CD14-positive monocyte (primary cell): ENCODE data around the gene RIMS3. TPM values are rescaled to one million over a fixed set of nuclear protein-coding genes. Genes with fewer than 3 reads are reported as not detected.
A peak's percentile ranks its signal among the peaks of the same experiment; 100 is the strongest.

Source experiments
- DNase-seq, 3 donors: peaks; one replicate each; pipeline ENCODE4 v3.0.0-alpha.2; 2011 to 2022
- H2AFZ ChIP-seq: 2 replicates; pipeline ENCODE4 v1.6.0; 2012; ENCODE audit warnings: mild to moderate bottlenecking, low read depth, low read length, inconsistent platforms; ENCODE audit not compliant: insufficient read depth, poor library complexity, severe bottlenecking
- H3K27ac ChIP-seq, 2 donors: 1 replicate in 1 of 2; 2 replicates in 1 of 2; pipeline ENCODE4 v1.5.1; 2012 to 2013; ENCODE audit warnings: low read length in 2 of 2, control low read depth in 1 of 2, inconsistent platforms in 1 of 2, low read depth in 1 of 2, mild to moderate bottlenecking in 1 of 2
- H3K27me3 ChIP-seq, 2 donors: one replicate each; pipeline versions ENCODE4 v1.6.0 to v1.6.1; 2011 to 2013; ENCODE audit warnings: low read length in 2 of 2; ENCODE audit not compliant: control insufficient read depth in 2 of 2, insufficient read depth in 2 of 2
- H3K36me3 ChIP-seq, 2 donors: replicated peaks in 1 of 2; 1 replicate in 1 of 2; 2 replicates in 1 of 2; pipeline versions ENCODE4 v1.5.1 to v1.6.1; 2012 to 2013; ENCODE audit warnings: low read length in 2 of 2, control low read depth in 1 of 2, inconsistent platforms in 1 of 2, mild to moderate bottlenecking in 1 of 2; ENCODE audit not compliant: insufficient read depth in 2 of 2, control insufficient read depth in 1 of 2
- H3K4me1 ChIP-seq, 2 donors: 1 replicate in 1 of 2; 2 replicates in 1 of 2; pipeline versions ENCODE4 v1.5.1 to v1.6.1; 2012 to 2013; ENCODE audit warnings: low read length in 2 of 2, control low read depth in 1 of 2, inconsistent platforms in 1 of 2, mild to moderate bottlenecking in 1 of 2, moderate library complexity in 1 of 2; ENCODE audit not compliant: insufficient read depth in 2 of 2, control insufficient read depth in 1 of 2
- H3K4me2 ChIP-seq: replicated peaks from 2 replicates; pipeline ENCODE3; 2012; ENCODE audit warnings: low read length, moderate library complexity, mild to moderate bottlenecking; ENCODE audit not compliant: poor library complexity, severe bottlenecking; ENCODE audit errors: extremely low read depth
- H3K4me3 ChIP-seq, 3 experiments: fragments of 200-600 bp in 1 of 3; sonication (generic) in 1 of 3; replicated peaks in 1 of 3; 1 replicate in 2 of 3; 2 replicates in 1 of 3; pipeline ENCODE4 v1.5.1; 2011 to 2013; ENCODE audit warnings: low read length in 3 of 3, mild to moderate bottlenecking in 3 of 3, control low read depth in 2 of 3, low read depth in 2 of 3, inconsistent platforms in 1 of 3, moderate library complexity in 1 of 3
- H3K79me2 ChIP-seq: 2 replicates; pipeline ENCODE4 v1.6.0; 2012; ENCODE audit warnings: mild to moderate bottlenecking, control low read depth, inconsistent platforms, low read length, moderate library complexity; ENCODE audit not compliant: insufficient read depth
- H3K9ac ChIP-seq: 2 replicates; pipeline ENCODE4 v1.6.0; 2017; ENCODE audit warnings: low read length, mild to moderate bottlenecking; ENCODE audit not compliant: insufficient read depth, poor library complexity, severe bottlenecking
- H3K9me3 ChIP-seq, 2 donors: replicated peaks in 1 of 2; 1 replicate in 1 of 2; 2 replicates in 1 of 2; pipeline versions ENCODE4 v1.5.1 to v1.6.1; 2012 to 2013; ENCODE audit warnings: low read length in 2 of 2, control low read depth in 1 of 2; ENCODE audit not compliant: control insufficient read depth in 1 of 2, insufficient read depth in 1 of 2
- H4K20me1 ChIP-seq: 2 replicates; pipeline ENCODE4 v1.6.0; 2012; ENCODE audit warnings: mild to moderate bottlenecking, low read length, control low read depth, moderate library complexity; ENCODE audit not compliant: insufficient read depth
- H3K27ac Mint-ChIP-seq, 7 donors: one replicate each; pipeline ENCODE4 v1.8.0; 2020; ENCODE audit warnings: mild to moderate bottlenecking in 7 of 7, mixed read lengths in 7 of 7, moderate library complexity in 6 of 7, inconsistent platforms in 2 of 7
- H3K27me3 Mint-ChIP-seq, 3 donors: one replicate each; pipeline ENCODE4 v1.8.0; 2021 to 2022; ENCODE audit warnings: low read depth in 3 of 3, mild to moderate bottlenecking in 3 of 3, mixed read lengths in 3 of 3, moderate library complexity in 3 of 3, inconsistent platforms in 1 of 3
- H3K36me3 Mint-ChIP-seq, 2 donors: one replicate each; pipeline ENCODE4 v1.8.0; 2020; ENCODE audit warnings: mixed read lengths in 2 of 2, inconsistent platforms in 1 of 2, mild to moderate bottlenecking in 1 of 2
- H3K4me1 Mint-ChIP-seq: one replicate; pipeline ENCODE4 v1.8.0; 2020; ENCODE audit warnings: mild to moderate bottlenecking, mixed read lengths
- H3K4me3 Mint-ChIP-seq, 2 donors: one replicate each; pipeline ENCODE4 v1.8.0; 2020; ENCODE audit warnings: mild to moderate bottlenecking in 2 of 2, mixed read lengths in 2 of 2, moderate library complexity in 1 of 2
- H3K9me3 Mint-ChIP-seq, 7 donors: one replicate each; pipeline ENCODE4 v1.8.0; 2020 to 2022; ENCODE audit warnings: mixed read lengths in 7 of 7, mild to moderate bottlenecking in 6 of 7, moderate library complexity in 6 of 7, inconsistent platforms in 2 of 7
- WGBS: methylation state at CpG from one replicate; pipeline ENCODE4 v1.1.5; 2013; ENCODE audit warnings: missing lambda C conversion rate; ENCODE audit not compliant: insufficient coverage; 5-methylcytosine and 5-hydroxymethylcytosine counted together
- intact Hi-C, 2 donors: fragments of 100-400 bp; cut with micrococcal nuclease; formaldehyde crosslinking; loops; one replicate each; pipeline versions ENCODE4 v1.15.0 to v1.15.1; 2023
- polyA plus RNA-seq, 3 donors: library from polyadenylated mRNA; depleted of rRNA in 1 of 3; unstranded in 2 of 3; stranded (reverse) in 1 of 3; fragments of 300-500 nt in 2 of 3; fragments of >200 nt in 1 of 3; fragmentation: Illumina TruSeq in 2 of 3; gene quantifications; 1 replicate in 2 of 3; 2 replicates in 1 of 3; pipeline ENCODE4 v1.2.3, GENCODE V29; 2012 to 2021
- TF ChIP-seq, protein P1 (sequence below): fragments of 200-600 bp; IDR thresholded peaks from one replicate; pipeline ENCODE4 v1.8.0; 2022; ENCODE audit warnings: antibody characterized with exemption, mild to moderate bottlenecking

RIMS3 gene
- polyA plus RNA-seq, 3 donors = 0.15 to 1.0 (median 0.26) TPM

DNA sequence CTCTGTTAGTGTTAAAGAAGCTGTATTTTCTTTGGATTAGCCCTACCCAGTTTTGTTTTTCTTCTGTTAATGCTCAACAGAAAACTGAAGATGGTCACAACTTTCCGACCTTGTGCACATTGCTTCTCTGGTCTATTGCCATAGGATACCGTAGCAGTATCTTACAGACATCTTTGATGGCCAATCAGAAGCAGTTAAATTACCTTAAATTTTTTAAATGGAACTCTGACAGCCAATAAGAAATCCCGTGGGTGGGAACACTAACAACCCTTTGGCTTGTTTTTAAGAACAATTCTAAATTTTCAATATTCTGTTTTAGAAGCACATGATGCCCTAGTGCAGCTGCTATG lies 43.2 kb upstream of the RIMS3 start:
- intact Hi-C loops = no loop called here
- Histone ChIP-seq H3K4me1 (peaks cover 54 to 56% of the 10 kb centered on the region in 2 donors), H3K4me3 (peak overlapping the region; percentile 16 to 54 (median 49)), H3K36me3 (no peaks in the 10 kb centered on the region), H2AFZ (peak overlapping the region; percentile 35), H4K20me1 (peaks cover 68% of the 10 kb centered on the region), H3K79me2 (peaks cover 99% of the 10 kb centered on the region), H3K27ac (peak overlapping the region in 1 of 2 donors; percentile 68), H3K4me2 (peak overlapping the region; percentile 59), H3K9me3 (no peaks in the 10 kb centered on the region), H3K9ac (no peak overlapping the region), H3K27me3 (no peaks in the 10 kb centered on the region)
- Mint-ChIP-seq H3K4me3 (peak overlapping the region; percentile 82 to 88), H3K27me3 (no peaks in the 10 kb centered on the region), H3K27ac (peak overlapping the region; percentile 84 to 93 (median 89)), H3K36me3 (peaks cover 7 to 13% of the 10 kb centered on the region in 2 donors), H3K9me3 (no peaks in the 10 kb centered on the region), H3K4me1 (peaks cover 61% of the 10 kb centered on the region)
- 4% methylated on average over 3 of the region's 3 CpGs for WGBS
- no peak for DNase-seq
- TF ChIP-seq, protein P1, sequence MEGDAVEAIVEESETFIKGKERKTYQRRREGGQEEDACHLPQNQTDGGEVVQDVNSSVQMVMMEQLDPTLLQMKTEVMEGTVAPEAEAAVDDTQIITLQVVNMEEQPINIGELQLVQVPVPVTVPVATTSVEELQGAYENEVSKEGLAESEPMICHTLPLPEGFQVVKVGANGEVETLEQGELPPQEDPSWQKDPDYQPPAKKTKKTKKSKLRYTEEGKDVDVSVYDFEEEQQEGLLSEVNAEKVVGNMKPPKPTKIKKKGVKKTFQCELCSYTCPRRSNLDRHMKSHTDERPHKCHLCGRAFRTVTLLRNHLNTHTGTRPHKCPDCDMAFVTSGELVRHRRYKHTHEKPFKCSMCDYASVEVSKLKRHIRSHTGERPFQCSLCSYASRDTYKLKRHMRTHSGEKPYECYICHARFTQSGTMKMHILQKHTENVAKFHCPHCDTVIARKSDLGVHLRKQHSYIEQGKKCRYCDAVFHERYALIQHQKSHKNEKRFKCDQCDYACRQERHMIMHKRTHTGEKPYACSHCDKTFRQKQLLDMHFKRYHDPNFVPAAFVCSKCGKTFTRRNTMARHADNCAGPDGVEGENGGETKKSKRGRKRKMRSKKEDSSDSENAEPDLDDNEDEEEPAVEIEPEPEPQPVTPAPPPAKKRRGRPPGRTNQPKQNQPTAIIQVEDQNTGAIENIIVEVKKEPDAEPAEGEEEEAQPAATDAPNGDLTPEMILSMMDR = no peak

DNA sequence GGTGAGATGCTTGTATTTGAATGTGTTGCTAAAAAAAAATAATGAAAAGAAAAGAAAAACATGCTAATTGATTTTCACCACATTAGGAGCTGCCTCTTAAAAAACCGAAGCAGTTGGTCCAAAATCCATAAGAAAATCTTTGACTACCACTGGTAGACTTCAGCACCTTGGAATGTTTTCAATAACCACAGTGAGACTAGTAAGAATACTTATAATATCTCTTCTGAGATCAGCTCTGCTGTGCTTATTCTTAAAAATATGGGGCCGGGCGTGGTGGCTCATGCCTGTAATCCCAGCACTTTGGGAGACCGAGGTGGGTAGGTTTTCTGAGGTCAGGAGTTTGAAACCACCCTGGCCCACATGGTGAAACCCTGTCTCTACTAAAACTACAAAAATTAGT lies 41.1 kb upstream of the RIMS3 start:
- H3K9me3 ChIP-seq = no peaks in the 10 kb centered on the region
- Mint-ChIP-seq H3K36me3 (peaks cover 8 to 11% of the 10 kb centered on the region in 2 donors), H3K4me1 (peaks cover 58% of the 10 kb centered on the region), H3K27me3 (no peaks in the 10 kb centered on the region), H3K9me3 (no peaks in the 10 kb centered on the region), H3K4me3 (no peak overlapping the region), H3K27ac (peak overlapping the region in 3 of 7 donors; percentile 6 to 54 (median 48))
- peaks cover 45 to 56% of the 10 kb centered on the region in 2 donors for H3K4me1 ChIP-seq
- H3K9ac ChIP-seq = no peak overlapping the region
- TF ChIP-seq, protein P1 = no peak
- H2AFZ ChIP-seq = no peak overlapping the region
- WGBS = no CpG with 5 or more reads among the region's 4 CpGs
- H4K20me1 ChIP-seq = peaks cover 89% of the 10 kb centered on the region
- intact Hi-C loops = no loop called here
- no peak overlapping the region for H3K4me2 ChIP-seq
- no peaks in the 10 kb centered on the region for H3K36me3 ChIP-seq
- peaks cover 100% of the 10 kb centered on the region for H3K79me2 ChIP-seq
- no peak for DNase-seq
- no peak overlapping the region for H3K27ac ChIP-seq
- H3K27me3 ChIP-seq = no peaks in the 10 kb centered on the region
- no peak overlapping the region for H3K4me3 ChIP-seq
